T-helper 1 cell (primary cell): Measurements from ENCODE around the gene PITPNM1.
A peak's percentile ranks its signal among the peaks of the same experiment; 100 is the strongest.
"Not testable (repeated sequence)": the region's sequence is repeated elsewhere in the genome, so short reads cannot be mapped to it uniquely, and the experiment has no call there.

ENCODE experiments used
- DNase-seq, 5 donors: peaks; one replicate each; pipeline ENCODE4 v3.0.0-alpha.2; 2012 to 2020

Gene PITPNM1

GRCh38 chr11:67486481-67487195 is 18.5 kb downstream of the PITPNM1 start:
- peak in 1 of 5 donors; percentile 43 for DNase-seq

- DNase-seq = peak in 1 of 5 donors; percentile 86
These were observed 19.2 kb downstream of the PITPNM1 start for GRCh38 chr11:67485873-67486361.

- DNase-seq = peak in 4 of 5 donors; percentile 49 to 72 (median 52)
These were observed 20.3 kb downstream of the PITPNM1 start for GRCh38 chr11:67484847-67485311.

GRCh38 chr11:67483831-67484665 is 21.1 kb downstream of the PITPNM1 start:
- peak in 3 of 5 donors; percentile 28 to 82 (median 49) for DNase-seq

GRCh38 chr11:67482827-67483798 is 22.1 kb downstream of the PITPNM1 start, which contains the start of gene AIP:
AIP (plus strand) TSS chr11:67483026; CDS start chr11:67483159, 133 bp downstream.
- DNase-seq = peak; percentile 90 to 99 (median 95)

- no peak for DNase-seq
These were observed 22.8 kb downstream of the PITPNM1 start for GRCh38 chr11:67482275-67482826.

- not testable (repeated sequence) for DNase-seq
These were observed 27.7 kb downstream of the PITPNM1 start for GRCh38 chr11:67477344-67478050.

- DNase-seq = not testable (repeated sequence)
These were observed 28.5 kb downstream of the PITPNM1 start for GRCh38 chr11:67476692-67477091.

- no peak for DNase-seq
These were observed 32.3 kb downstream of the PITPNM1 start for GRCh38 chr11:67472882-67473281.

- no peak for DNase-seq
These were observed 34.7 kb downstream of the PITPNM1 start for GRCh38 chr11:67470337-67471002.

- DNase-seq = no peak
These were observed 35.7 kb downstream of the PITPNM1 start for GRCh38 chr11:67469508-67469811.

- peak; percentile 80 to 92 (median 89) for DNase-seq
These were observed 36.2 kb downstream of the PITPNM1 start, which contains the start of gene TMEM134 for GRCh38 chr11:67468759-67469507. TMEM134 (minus strand) TSS chr11:67469251; CDS start chr11:67469192, 59 bp downstream.

GRCh38 chr11:67468456-67468758 is 36.8 kb downstream of the PITPNM1 start:
- no peak for DNase-seq

- no peak for DNase-seq
These were observed 37.1 kb downstream of the PITPNM1 start for GRCh38 chr11:67468056-67468455.

- DNase-seq = no peak
These were observed 38.0 kb downstream of the PITPNM1 start for GRCh38 chr11:67466962-67467771.

GRCh38 chr11:67466367-67466766 is 38.8 kb downstream of the PITPNM1 start:
- DNase-seq = no peak

- not testable (repeated sequence) for DNase-seq
These were observed 39.6 kb downstream of the PITPNM1 start for GRCh38 chr11:67465530-67465929.

GRCh38 chr11:67465189-67465510 is 40.0 kb downstream of the PITPNM1 start:
- no peak for DNase-seq
